Activated CD8-positive, alpha-beta memory T cell treated with anti-CD3 and anti-CD28 coated beads, Interleukin-2, amount 50 U/mL, for 48 hours (primary cell): ENCODE measurements around the gene SLC12A6.
"Not testable (repeated sequence)": the region's sequence is repeated elsewhere in the genome, so short reads cannot be mapped to it uniquely, and the experiment has no call there.

ENCODE experiments used
- DNase-seq: peaks from one replicate; pipeline ENCODE4 v3.0.0-alpha.2; 2020

Gene SLC12A6

DNA sequence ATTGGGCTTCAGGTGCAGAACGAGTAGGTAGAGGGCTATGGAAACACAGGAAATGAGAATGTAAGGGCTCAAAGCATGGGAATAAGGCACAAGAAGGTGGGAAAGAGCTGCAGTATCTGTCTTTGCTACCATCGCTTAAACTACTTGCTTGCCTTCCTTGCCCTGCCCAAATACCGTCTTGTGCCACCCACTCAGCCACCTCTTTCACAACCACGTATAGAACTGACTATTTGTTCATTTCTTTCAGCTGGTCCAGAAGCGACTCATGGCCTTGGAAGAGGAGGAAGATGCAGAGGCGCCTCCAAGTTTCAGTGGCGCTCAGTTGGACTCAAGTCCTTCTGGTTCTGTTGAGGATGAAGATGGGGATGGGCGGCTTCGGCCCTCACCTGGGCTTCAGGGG, 17.7 kb upstream of the SLC12A6 start:
- DNase-seq = no peak

DNA sequence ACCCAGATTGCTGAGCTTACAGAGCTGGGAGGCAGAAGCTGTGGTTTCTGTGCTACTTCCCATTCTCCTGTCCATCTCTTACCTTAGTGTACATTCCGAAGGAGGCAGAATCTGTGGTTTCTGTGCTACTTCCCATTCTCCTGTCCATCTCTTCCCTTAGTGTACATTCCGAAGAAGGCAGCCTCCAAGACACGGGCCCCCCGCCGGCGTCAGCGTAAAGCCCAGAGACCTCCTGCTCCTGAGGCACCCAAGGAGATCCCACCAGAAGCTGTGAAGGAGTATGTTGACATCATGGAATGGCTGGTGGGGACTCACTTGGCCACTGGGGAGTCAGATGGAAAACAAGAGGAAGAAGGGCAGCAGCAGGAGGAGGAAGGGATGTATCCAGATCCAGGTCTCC, 16.7 kb upstream of the SLC12A6 start:
- DNase-seq = no peak

DNA sequence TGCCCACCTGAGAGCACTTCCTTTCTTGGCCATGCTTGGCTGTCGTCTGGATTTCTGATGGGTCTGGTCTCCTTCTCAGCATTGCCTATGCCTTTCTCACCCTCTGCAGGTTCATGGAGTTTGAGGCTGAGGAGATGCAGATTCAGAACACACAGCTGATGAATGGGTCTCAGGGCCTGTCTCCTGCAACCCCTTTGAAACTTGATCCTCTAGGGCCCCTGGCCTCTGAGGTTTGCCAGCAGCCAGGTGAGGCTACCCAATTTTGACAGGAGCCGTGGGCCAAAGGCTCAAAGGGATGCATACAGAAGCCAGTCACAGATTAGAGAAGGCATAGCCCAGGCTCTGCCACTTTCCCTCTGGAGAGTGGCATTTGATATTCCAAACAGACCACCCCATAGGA, 16.0 kb upstream of the SLC12A6 start:
- DNase-seq = no peak

DNA sequence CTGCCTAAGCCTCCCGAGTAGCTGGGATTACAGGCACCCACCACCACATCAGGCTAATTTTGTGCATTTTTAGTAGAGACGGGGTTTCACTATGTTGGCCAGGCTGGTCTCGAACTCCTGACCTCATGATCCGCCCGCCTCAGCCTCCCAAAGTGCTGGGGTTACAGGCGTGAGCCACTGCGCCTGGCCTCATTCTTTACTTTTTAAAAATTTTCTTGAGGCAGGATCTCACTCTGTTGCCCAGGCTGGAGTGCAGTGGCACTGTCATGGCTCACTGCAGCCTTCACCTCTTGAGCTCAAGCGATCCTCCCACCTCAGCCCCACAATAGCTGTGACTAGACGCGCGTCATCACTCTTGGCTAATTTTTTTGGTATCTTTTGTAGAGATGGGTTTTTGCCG, 15.4 kb upstream of the SLC12A6 start:
- not testable (repeated sequence) for DNase-seq

DNA sequence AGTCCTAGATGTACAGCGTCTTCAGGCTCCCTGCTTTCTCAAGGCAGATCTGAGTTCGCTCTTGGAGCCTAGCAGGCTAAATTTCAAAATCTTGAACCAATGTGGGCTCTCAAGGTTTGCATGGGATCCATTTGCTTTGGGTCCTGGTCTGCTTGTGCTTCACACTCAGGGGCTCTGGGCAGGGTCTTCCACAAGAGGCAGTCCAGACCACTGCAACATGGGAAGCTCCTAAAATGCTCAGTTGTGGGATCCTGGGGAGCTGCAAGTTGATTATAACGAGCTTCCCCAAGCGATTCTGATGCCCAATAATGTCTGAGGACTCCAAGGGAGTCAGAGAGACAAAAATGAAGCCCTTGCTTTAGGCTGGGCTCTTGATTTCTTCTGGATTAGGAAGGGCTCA, 12.2 kb upstream of the SLC12A6 start:
- no peak for DNase-seq

DNA sequence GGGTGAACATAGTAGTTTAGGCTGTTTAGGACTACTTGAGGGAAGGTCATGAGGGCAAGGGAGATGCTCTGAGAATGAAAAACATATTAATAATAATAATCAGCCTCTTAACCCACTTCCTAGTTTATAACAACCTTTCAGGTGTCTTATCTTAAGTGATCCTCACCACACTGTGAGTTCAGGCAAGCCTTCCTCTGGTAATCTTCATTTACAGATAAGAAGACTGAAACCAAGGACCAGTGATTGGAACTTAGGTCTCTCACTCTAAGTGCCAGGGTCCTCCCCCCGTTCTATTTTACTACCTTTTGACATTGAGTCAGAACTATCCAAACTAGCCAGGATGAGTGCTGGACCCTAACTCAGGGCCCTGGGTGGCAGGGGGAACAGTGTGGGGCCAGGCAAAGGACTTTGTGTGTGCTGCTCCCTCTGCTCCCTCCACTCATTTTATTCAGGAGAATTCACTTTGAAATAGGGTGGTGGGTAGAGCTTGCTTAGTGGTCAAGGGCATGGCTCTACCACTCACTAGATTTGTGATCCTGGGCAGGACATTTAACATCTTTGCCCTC, 11.2 kb upstream of the SLC12A6 start:
- no peak for DNase-seq

DNA sequence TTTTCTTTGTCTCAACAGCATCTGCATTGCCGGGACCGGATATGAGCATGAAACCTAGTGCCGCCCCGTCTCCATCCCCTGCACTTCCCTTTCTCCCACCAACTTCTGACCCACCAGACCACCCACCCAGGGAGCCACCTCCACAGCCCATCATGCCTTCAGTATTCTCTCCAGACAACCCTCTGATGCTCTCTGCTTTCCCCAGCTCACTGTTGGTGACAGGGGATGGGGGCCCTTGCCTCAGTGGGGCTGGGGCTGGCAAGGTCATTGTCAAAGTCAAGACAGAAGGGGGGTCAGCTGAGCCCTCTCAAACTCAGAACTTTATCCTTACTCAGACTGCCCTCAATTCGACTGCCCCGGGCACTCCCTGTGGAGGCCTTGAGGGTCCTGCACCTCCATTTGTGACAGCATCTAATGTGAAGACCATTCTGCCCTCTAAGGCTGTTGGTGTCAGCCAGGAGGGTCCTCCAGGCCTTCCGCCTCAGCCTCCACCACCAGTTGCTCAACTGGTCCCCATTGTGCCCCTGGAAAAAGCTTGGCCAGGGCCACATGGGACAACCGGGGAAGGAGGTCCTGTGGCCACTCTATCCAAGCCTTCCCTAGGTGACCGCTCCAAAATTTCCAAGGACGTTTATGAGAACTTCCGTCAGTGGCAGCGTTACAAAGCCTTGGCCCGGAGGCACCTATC, 10.5 kb upstream of the SLC12A6 start:
- no peak for DNase-seq

DNA sequence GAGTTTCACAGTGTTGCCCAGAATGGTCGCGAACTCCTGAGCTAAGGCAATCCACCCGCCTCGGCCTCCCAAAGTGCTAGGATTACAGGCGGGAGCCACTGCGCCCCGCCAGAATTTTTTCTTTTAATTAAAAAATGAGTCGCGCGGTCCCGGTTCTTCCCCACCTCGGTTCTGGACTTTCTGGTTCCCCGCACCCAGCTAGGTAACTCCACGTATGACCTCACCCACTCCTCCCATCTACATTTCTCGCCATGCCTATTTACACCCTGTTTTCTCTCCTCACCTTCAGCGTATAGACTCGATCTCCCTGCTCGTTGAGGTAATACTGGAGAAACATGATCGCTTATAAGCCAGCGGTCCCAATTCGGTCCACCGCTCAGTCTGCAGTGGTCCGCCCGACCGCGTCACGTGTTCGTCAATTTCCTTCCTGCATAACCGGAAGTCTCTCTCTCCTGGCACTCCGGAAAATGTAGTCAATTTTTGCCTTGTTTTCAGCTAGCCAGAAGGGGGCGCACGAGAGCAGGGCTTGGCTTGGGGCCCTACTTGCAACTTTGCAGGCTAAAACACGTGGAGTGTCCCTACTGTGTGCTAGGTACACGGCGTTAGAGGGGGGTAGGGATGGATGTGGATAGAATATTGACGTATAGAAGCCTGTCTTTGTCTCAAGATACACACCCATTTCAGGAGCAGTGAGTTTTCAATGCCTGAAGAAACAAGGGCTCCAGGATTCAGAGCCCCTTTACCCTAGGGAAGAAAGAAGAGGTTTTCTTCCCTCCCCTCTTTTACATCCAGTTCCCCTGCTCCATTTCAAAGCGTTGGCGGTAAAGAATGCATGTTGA, 5.4 kb upstream of the SLC12A6 start, which contains the start of the genes NOP10 and NUTM1:
Gene NOP10, minus strand, starts transcription at position 400 of the 839 bp plus-strand sequence. Its CDS starts 63 bp downstream, at position 337.
Gene NUTM1, plus strand, starts transcription at position 579 of the 839 bp plus-strand sequence. CDS start 382 bp downstream, outside the sequence.
- peak; percentile 99 for DNase-seq

DNA sequence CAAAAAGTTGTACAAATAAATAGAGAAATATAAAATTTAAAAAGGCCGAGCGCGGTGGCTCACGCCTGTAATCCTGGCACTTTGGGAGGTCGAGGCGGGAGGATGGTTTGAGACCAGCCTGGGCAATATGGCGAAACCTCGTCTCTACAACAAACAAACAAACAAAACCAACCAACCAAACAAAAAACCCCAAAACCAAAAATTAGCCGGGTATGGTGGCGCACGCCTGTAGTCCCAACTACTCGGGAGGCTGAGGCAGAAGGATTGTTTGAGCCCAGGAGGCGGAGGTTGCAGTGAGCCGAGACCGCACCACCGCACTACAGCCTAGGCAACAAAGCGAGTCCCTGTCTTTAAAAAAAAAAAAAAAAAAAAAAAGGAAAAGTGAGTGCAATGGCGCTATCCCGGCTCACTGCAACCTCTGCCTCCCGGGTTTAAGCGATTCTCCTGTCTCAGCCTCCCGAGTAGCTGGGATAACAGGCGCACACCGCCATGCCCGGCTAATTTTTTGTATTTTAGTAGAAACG, 4.7 kb upstream of the SLC12A6 start:
- DNase-seq = not testable (repeated sequence)

DNA sequence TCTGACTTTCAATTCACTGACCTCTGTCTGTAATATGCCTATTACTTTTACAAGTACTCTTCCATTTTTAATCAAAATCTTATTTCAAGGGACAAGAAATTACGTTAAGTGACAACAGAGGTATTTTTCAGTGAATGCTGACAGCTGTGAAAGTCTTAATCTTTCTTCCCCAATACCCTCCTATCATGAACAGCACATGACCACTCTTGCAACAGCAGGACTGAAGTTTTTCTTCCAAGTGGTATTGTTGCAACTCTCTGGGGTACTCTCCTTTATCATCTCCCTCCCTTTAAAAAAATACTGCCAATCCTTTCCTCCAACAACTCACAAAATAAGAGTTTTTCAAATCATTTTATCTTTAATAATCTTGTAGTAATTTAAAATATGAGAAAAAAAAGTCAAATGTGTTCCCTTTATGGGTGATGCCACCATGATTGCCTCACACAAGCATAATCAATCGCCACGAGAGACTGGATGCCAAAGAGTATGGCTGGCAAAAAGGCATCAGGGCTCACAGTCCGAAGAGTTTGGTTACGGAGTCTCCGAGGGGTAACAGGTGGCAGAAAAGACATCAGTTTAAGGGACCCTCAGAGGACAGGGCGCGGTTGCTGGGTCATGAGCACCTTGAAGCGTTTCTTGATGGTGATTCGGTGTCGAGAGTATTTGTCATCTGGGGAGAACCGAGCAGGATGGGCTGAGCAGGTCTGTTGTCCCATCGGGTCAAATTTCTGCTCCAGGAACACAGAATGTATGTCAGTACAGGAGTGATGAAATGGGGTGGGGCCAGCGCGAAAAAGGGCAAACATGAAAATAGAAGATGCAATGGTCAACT, 4.0 kb upstream of the SLC12A6 start:
- no peak for DNase-seq

DNA sequence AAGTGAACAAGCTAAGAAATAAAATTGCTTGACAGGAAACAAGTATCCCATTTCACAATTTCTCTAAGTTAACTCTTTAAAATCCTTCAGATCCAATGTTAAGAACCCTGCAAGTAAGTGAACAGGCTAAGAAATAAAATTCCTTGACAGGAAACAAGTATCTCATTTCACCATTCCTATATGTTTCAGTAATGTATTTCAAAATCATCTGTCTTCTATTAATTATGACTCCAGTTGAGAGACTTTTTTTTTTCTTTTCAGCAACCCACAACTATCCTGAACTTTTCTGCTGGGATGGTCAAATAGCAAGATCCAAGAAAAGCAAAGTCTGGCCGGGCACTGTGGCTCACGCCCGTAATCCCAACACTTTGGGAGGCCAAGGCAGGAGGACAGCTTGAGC, 2.4 kb upstream of the SLC12A6 start:
- DNase-seq = no peak

DNA sequence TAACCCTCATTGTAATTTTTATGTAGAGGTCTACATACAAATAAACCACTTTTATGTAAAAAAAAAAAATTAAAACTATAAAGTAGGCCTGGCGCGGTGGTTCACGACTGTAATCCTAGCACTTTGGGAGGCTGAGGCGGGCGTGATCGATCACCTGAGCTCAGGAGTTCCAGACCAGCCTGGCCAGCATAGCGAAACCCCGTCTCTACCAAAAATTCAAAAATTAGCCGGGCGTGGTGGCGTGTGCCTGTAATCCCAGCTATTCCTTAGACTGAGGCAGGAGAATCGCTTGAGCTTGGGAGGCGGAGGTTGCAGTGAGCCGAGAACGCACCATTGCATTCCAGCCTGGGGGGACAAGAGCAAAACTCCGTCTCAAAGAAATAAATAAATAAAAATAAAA, 766 bp upstream of the SLC12A6 start:
- no peak for DNase-seq

DNA sequence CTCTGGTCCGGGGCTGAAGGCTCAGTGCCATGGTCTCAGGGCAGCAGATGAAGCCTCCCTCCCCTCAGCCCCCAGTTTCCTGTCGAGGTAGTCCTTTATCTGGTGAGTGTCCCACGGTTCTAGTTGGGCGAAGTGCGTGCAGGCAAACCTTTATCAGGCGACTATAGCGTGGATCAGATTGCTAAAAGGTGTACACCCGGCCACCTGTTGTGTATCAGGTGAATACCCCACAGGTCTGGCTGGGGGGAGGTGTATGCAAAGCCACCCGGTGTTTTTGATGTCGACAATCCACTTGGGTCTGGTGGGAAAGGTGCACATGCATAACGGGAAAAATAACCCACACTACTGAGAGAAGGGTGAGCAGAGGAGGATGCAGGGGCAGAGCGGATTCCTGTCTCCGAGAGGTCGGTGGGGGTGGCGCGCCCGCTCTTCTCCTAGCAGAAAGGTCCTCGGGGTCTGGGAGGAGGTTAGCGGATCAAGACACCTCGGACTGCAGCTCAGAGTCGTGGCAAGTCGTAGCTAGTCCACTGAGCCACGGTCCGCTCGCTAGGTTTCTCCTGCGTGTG, 507 bp downstream of the SLC12A6 start:
- DNase-seq = peak; percentile 63

DNA sequence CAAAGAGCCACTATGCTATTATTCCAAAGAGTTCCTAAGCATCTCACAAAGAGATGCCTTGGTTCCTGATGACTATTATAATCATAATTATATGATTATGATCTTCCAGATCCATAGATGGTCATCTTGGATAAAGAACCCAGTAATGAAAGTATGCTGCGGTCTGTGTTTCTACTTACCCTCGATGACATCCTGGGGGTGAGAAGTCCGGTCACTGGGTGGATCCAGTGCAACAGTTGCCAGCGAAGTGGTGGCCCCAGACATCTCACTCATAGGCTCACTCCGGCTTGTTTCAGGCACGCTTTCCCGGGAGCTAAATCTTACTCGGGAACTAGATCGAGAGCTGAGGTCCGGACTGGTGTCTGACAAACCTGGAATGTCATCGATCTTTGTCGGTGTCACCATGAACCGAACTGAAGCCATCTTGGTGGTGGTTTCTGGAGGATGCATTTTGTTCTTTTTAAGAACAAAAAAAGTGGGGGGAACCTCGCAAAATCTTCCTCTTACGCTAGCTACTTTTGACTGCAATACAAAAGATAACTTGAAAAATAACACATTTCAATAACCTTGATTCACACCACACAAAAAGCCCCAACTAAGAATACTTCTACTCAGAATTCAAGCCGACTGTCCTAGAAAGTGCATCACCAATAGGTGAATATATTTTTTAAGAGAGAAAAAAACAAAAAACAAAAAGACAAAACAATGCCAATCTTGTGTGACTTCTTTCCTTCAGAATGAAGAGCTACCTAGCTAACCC, 1.2 kb downstream of the SLC12A6 start:
- no peak for DNase-seq

DNA sequence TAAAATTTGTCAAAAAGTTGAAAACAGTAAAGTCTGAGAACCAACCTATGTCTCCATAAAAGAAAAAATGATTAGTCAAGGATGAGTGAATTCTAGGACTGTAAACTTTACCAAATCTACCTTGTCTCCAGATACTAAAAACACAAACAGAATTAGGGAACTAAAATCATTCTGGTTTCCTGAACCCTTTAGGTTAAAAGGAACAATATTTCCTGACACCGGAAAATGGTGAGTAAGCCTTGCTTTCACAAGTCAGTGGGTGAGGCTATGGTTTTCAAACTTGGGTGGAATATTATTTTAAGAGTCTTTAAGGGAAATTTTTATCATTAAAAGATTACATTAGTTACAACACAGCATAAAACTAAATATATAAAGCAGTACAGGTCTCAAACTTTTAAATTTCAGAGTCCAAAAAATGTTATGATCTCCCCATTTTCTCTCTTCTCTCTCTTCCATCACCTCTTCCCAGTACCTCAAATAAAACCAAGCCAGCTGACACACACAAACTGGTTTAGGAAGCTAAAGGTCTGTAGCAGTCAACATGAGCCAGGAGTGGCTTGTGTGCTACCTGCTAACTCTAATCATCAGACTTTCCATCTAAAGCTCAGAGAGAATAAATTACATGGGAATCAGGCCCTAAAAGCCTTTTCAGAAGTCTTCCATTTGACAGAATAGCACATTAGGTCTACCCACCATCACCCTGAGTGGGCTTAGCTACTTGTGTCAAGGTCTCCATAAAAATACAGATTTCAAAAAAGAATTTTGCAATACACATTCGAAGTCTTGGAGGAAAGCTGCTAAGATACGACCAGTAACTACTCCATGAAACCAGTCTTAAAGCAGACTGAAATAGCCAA, 2.2 kb downstream of the SLC12A6 start:
- no peak for DNase-seq

DNA sequence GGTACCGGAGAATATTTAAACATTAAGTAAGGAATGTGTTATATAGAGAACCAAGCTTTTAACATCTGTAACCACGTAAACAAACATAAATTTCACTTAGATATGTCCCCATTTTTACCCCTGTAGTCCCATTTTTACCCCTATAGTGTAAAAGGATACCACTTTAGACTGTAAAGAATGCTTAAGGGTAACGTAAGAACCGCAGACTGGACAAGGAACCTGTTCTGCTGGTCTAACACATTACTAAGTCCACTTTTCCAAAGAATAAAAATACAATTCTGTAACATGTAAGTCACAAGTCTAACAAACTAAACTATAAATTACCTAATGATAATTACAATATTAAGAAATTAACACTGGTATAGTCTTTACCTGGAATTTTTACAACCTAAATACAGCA, 2.9 kb downstream of the SLC12A6 start:
- DNase-seq = no peak

DNA sequence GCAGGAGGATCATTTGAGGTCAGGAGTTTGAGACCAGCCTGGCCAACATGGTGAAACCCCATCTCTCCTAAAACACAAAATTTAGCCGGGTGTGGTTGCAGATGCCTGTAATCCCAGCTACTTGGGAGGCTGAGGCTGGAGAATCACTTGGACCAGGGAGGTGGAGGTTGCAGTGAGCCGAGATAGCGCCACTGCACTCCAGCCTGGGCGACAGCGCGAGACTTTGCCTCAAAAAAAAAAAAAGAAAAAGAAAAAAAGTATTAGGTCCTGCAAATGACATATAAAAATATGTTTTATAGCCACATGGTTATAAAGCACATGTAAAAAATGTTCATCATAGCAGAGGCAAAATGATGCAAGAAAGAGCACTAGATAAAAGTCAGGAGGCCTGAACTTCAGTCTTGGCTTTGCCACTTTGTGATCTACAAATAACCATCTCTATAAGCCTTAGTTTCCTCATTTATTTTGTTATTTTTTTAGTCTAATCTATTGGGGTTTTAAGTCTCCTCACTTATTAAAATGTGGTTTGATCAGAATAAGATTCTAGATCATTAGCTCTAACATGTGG, 4.9 kb downstream of the SLC12A6 start:
- no peak for DNase-seq

DNA sequence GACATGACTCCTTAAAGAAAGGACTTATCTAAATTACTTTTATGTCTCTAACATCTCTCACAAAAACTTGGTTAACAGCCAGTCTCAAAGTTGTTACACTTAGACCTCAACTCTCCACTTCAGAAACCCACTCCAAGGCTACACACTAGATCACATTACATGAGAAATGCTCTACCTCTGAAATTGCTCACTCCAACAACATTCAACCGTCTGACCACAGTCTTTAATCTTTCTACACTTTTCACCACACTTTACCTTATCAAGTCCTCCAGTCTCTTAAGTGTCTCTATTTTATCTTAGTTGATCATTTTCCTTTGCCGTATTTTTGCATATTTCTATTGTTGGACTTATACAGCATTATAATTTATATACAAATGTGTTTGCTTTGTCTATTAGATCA, 5.8 kb downstream of the SLC12A6 start:
- DNase-seq = no peak

DNA sequence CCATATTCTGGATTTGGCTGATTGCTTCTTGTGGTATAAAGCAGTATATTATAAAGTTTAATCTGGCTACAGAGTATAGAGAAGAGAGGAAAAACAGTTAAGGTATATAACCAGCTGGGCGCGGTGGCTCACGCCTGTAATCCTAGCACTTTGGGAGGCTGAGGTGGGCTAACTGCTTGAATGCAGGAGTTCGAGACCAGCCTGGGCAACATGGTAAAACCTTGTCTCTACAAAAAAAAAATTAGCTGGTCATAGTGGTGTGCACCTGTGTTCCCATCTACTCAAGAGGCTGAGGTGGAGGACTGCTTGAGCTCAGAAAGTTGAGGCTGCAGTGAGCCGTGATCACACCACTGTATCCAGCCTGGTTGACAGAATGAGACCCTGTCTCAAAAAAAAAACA, 7.3 kb downstream of the SLC12A6 start:
- DNase-seq = no peak

DNA sequence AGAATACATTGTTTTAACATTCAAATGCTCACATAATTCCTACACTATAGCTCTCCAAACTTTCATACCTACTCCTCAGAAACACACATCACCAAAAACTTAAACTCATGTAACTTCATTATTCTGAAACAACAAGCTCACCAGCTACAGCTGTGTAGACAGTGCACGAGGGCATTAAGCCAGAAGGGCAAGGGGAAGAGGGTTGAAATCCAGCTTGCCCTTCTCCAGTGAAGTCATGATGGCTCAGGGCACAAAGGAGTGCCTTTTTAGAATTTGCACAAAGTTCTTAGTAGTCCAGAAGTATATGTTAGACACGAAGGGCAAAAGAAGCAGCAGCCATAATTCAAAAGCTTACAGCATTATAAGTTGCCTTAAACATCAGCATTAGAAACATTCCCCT, 8.6 kb downstream of the SLC12A6 start:
- DNase-seq = no peak
